H1 (cell line): ENCODE data around the gene C2orf81. TPM values are rescaled to one million over a fixed set of nuclear protein-coding genes. Genes with fewer than 3 reads are reported as not detected.
"Not testable (repeated sequence)": the region's sequence is repeated elsewhere in the genome, so short reads cannot be mapped to it uniquely, and the experiment has no call there.

Source experiments
- CTCF ChIA-PET: fragments of 300-600 bp; sonication (Branson Sonifier 250); formaldehyde crosslinking; loops from one replicate; lab custom pipeline; 2021; ENCODE audit not compliant: partially characterized antibody; lab: Charles Lee
- POLR2A ChIA-PET: fragments of 300-600 bp; sonication (Branson Sonifier 250); formaldehyde crosslinking; loops from one replicate; lab custom pipeline; 2021; ENCODE audit warnings: inconsistent platforms; ENCODE audit not compliant: partially characterized antibody; lab: Charles Lee
- DNase-seq, 2 experiments: peaks; one replicate each; pipeline versions ENCODE4 v3.0.0 to v3.0.0-alpha.2; 2010 to 2022; ENCODE audit warnings: low spot score in 2 of 2, low read depth in 1 of 2, mixed read lengths in 1 of 2
- FAIRE-seq: peaks from 2 replicates; lab custom pipeline; 2011; peaks lifted over from hg19 to GRCh38; lab: Jason Lieb, UNC
- H2AFZ ChIP-seq: 2 replicates; pipeline ENCODE4 v1.8.1; 2012; ENCODE audit warnings: low read length, inconsistent platforms
- H2AK5ac ChIP-seq: 2 replicates; pipeline ENCODE4 v1.6.1; 2013; ENCODE audit warnings: low read depth, low read length
- H2BK120ac ChIP-seq: replicated peaks from 2 replicates; pipeline ENCODE3; 2013; ENCODE audit warnings: low read depth, low read length, inconsistent platforms
- H2BK12ac ChIP-seq: 2 replicates; pipeline ENCODE4 v1.6.1; 2013; ENCODE audit warnings: low read depth, low read length
- H2BK15ac ChIP-seq: 2 replicates; pipeline ENCODE4 v1.6.1; 2013; ENCODE audit warnings: low read length
- H2BK20ac ChIP-seq: 2 replicates; pipeline ENCODE4 v1.6.1; 2013; ENCODE audit warnings: low read length
- H2BK5ac ChIP-seq: 2 replicates; pipeline ENCODE4 v1.6.1; 2013; ENCODE audit warnings: low read depth, low read length
- H3K14ac ChIP-seq: 2 replicates; pipeline ENCODE4 v1.6.1; 2013; ENCODE audit warnings: inconsistent platforms; ENCODE audit not compliant: insufficient read length
- H3K18ac ChIP-seq: 2 replicates; pipeline ENCODE4 v1.6.1; 2013; ENCODE audit warnings: low read length; ENCODE audit errors: extremely low read depth
- H3K23ac ChIP-seq: 2 replicates; pipeline ENCODE4 v1.6.1; 2013; ENCODE audit warnings: inconsistent platforms; ENCODE audit not compliant: insufficient read length
- H3K23me2 ChIP-seq: 2 replicates; pipeline ENCODE4 v1.6.1; 2013; ENCODE audit warnings: low read depth, low read length
- H3K27ac ChIP-seq: 2 replicates; pipeline ENCODE4 v1.6.1; 2011; ENCODE audit warnings: low read depth, low read length, inconsistent platforms
- H3K27me3 ChIP-seq, 4 experiments: replicated peaks in 1 of 4; 1 replicate in 1 of 4; 2 replicates in 3 of 4; pipeline versions ENCODE4 v1.6.1 to v1.8.1; 2011 to 2013; ENCODE audit warnings: low read length in 3 of 4, mild to moderate bottlenecking in 3 of 4, inconsistent platforms in 2 of 4, mixed read lengths in 2 of 4, moderate library complexity in 1 of 4; ENCODE audit not compliant: control insufficient read depth in 3 of 4, insufficient read depth in 3 of 4; ENCODE audit errors: extremely low read depth in 1 of 4
- H3K36me3 ChIP-seq, 4 experiments: 2 replicates each; pipeline versions ENCODE4 v1.6.1 to v1.8.1; 2011 to 2013; ENCODE audit warnings: mild to moderate bottlenecking in 4 of 4, low read length in 3 of 4, moderate library complexity in 2 of 4, control low read depth in 1 of 4, inconsistent platforms in 1 of 4; ENCODE audit not compliant: insufficient read depth in 4 of 4, control insufficient read depth in 2 of 4
- H3K4ac ChIP-seq: replicated peaks from 2 replicates; pipeline ENCODE3; 2013; ENCODE audit warnings: low read length, low read depth, mixed read lengths, inconsistent platforms; ENCODE audit not compliant: insufficient read length
- H3K4me1 ChIP-seq, 4 experiments: replicated peaks in 1 of 4; 1 replicate in 1 of 4; 2 replicates in 3 of 4; pipeline versions ENCODE4 v1.6.1 to v1.8.1; 2011 to 2013; ENCODE audit warnings: low read length in 3 of 4, inconsistent platforms in 2 of 4, mixed read lengths in 1 of 4; ENCODE audit not compliant: insufficient read depth in 4 of 4, control insufficient read depth in 3 of 4
- H3K4me2 ChIP-seq, 2 experiments: 2 replicates each; pipeline versions ENCODE4 v1.6.1 to v1.8.1; 2011 to 2013; ENCODE audit warnings: low read depth in 2 of 2, low read length in 2 of 2, control low read depth in 1 of 2, inconsistent platforms in 1 of 2, mild to moderate bottlenecking in 1 of 2; ENCODE audit not compliant: insufficient read depth in 1 of 2
- H3K4me3 ChIP-seq, 4 experiments: fragments of 200-600, 300-600 bp in 1 of 4; sonication (generic), shearing (Covaris generic), sonication (Bioruptor Twin) in 1 of 4; 2 replicates each; pipeline versions ENCODE4 v1.5.1 to v1.8.1; 2011 to 2016; ENCODE audit warnings: low read length in 4 of 4, low read depth in 3 of 4, control low read depth in 2 of 4, inconsistent platforms in 2 of 4, mild to moderate bottlenecking in 2 of 4, mixed read lengths in 1 of 4, moderate library complexity in 1 of 4; ENCODE audit not compliant: insufficient read depth in 2 of 4; ENCODE audit errors: extremely low read depth in 1 of 4
- H3K56ac ChIP-seq: replicated peaks from 2 replicates; pipeline ENCODE3; 2013; ENCODE audit warnings: low read depth, mild to moderate bottlenecking, mixed read lengths, low read length, inconsistent platforms; ENCODE audit not compliant: insufficient read length
- H3K79me1 ChIP-seq: 2 replicates; pipeline ENCODE4 v1.6.1; 2013; ENCODE audit warnings: low read depth, low read length, control low read depth
- H3K79me2 ChIP-seq, 2 experiments: 2 replicates each; pipeline versions ENCODE4 v1.6.1 to v1.8.1; 2012 to 2013; ENCODE audit warnings: low read length in 2 of 2, mild to moderate bottlenecking in 2 of 2, inconsistent platforms in 1 of 2; ENCODE audit not compliant: insufficient read depth in 2 of 2, control insufficient read depth in 1 of 2
- H3K9ac ChIP-seq, 4 experiments: replicated peaks in 1 of 4; 1 replicate in 1 of 4; 2 replicates in 3 of 4; pipeline versions ENCODE4 v1.6.1 to v1.8.1; 2011 to 2013; ENCODE audit warnings: low read depth in 3 of 4, low read length in 3 of 4, control low read depth in 2 of 4, mild to moderate bottlenecking in 2 of 4, moderate library complexity in 2 of 4, inconsistent platforms in 1 of 4; ENCODE audit errors: extremely low read depth in 1 of 4
- H3K9me3 ChIP-seq, 2 experiments: 2 replicates each; pipeline versions ENCODE4 v1.6.1 to v1.8.1; 2012 to 2013; ENCODE audit warnings: mild to moderate bottlenecking in 2 of 2, moderate library complexity in 2 of 2, control low read depth in 1 of 2, inconsistent platforms in 1 of 2, low read depth in 1 of 2, low read length in 1 of 2, mixed read lengths in 1 of 2; ENCODE audit not compliant: insufficient read depth in 2 of 2
- H4K20me1 ChIP-seq, 2 experiments: replicated peaks in 1 of 2; 2 replicates each; pipeline versions ENCODE3 to v1.8.1; 2011 to 2013; ENCODE audit warnings: inconsistent platforms in 2 of 2, low read length in 2 of 2, mild to moderate bottlenecking in 1 of 2; ENCODE audit not compliant: insufficient read depth in 2 of 2, control insufficient read depth in 1 of 2
- H4K5ac ChIP-seq: 2 replicates; pipeline ENCODE4 v1.6.1; 2013; ENCODE audit warnings: low read length, low read depth, mixed read lengths, inconsistent platforms; ENCODE audit not compliant: insufficient read length
- H4K8ac ChIP-seq: 2 replicates; pipeline ENCODE4 v1.8.0; 2013; ENCODE audit warnings: mild to moderate bottlenecking, moderate library complexity, low read length, inconsistent platforms; ENCODE audit not compliant: insufficient read depth; ENCODE audit errors: extremely low read depth
- H4K91ac ChIP-seq: replicated peaks from 2 replicates; pipeline ENCODE3; 2013; ENCODE audit warnings: low read length, mixed read lengths, inconsistent platforms; ENCODE audit not compliant: insufficient read length
- CREB1 ChIP-seq: IDR thresholded peaks from 2 replicates; pipeline ENCODE4 v1.6.1; 2012; ENCODE audit warnings: inconsistent platforms
- EZH2 ChIP-seq: fragments of 200-600 bp; sonication (generic); IDR thresholded peaks from 2 replicates; pipeline ENCODE4 v1.7.1; 2012; ENCODE audit warnings: low read depth, mild to moderate bottlenecking, moderate library complexity, low read length, inconsistent platforms; ENCODE audit not compliant: severe bottlenecking
- JUN ChIP-seq: IDR thresholded peaks from 2 replicates; pipeline ENCODE4 v1.6.1; 2011; ENCODE audit warnings: low read depth, mild to moderate bottlenecking, improper control_type of control experiment, low read length
- SIRT6 ChIP-seq: IDR thresholded peaks from one replicate; pipeline ENCODE4 v1.7.1; 2012; ENCODE audit warnings: low read length, inconsistent platforms
- SRF ChIP-seq: IDR thresholded peaks from 2 replicates; pipeline ENCODE4 v1.6.1; 2011; ENCODE audit warnings: mild to moderate bottlenecking, low read depth, low read length, moderate library complexity
- SUZ12 ChIP-seq: fragments of 200-600 bp; sonication (generic); IDR thresholded peaks from 2 replicates; pipeline ENCODE4 v1.6.1; 2012; ENCODE audit warnings: mild to moderate bottlenecking, inconsistent platforms, low read length, moderate library complexity, mixed read lengths
- ZNF274 ChIP-seq: IDR thresholded peaks from 2 replicates; pipeline ENCODE4 v1.7.0; 2012; ENCODE audit warnings: low read length, borderline replicate concordance; ENCODE audit errors: extremely low read depth
- WGBS, 2 experiments: shearing (Covaris generic) in 1 of 2; methylation state at CpG; one replicate each; pipeline versions ENCODE4 v1.1.6 to v1.1.7; 2013 to 2015; ENCODE audit warnings: low lambda C conversion rate in 2 of 2, mixed read lengths in 2 of 2, inconsistent platforms in 1 of 2, low coverage in 1 of 2, missing lambda C conversion rate in 1 of 2; ENCODE audit not compliant: insufficient replicate concordance in 2 of 2, insufficient coverage in 1 of 2, insufficient read length in 1 of 2; ENCODE audit errors: extremely low coverage in 1 of 2, missing lambda C conversion rate in 1 of 2; 5-methylcytosine and 5-hydroxymethylcytosine counted together
- polyA plus RNA-seq, 7 experiments: library from polyadenylated mRNA; depleted of rRNA in 3 of 7; stranded (reverse) in 5 of 7; unstranded in 2 of 7; fragments of >200 nt in 5 of 7; fragments of 200-250 nt in 2 of 7; gene quantifications; 1 replicate in 5 of 7; 2 replicates in 1 of 7; 4 replicates in 1 of 7; pipeline versions ENCODE4 v1.2.1 to v1.2.3, GENCODE V29; 2011 to 2013; ENCODE audit warnings: missing spikeins in 2 of 7, mixed read lengths in 2 of 7
- total RNA-seq: library from RNA; stranded (reverse); fragmentation: NEBNext Ultra II Directional; extraction: Animal tissue kit (Norgen Biotek cat#: 25700); gene quantifications from 2 replicates; pipeline ENCODE4 v1.2.1, GENCODE V29; 2021

Gene C2orf81
- total and polyA plus RNA-seq, 2 of the 8 experiments (the other 6 are each of a cell fraction or from before 2014, with no cell fraction given) = 1.6 to 3.3 TPM

- TF ChIP-seq JUN (no peak), SRF (no peak), SIRT6 (no peak), SUZ12 (no peak), ZNF274 (no peak), CREB1 (no peak), EZH2 (no peak)
Observed at GRCh38 chr2:74444498-74445318, 23.3 kb upstream of the C2orf81 start (continued).

- Histone ChIP-seq H3K27ac (peak overlapping the region; percentile 87; the same call in 1 of the 2 replicates), H3K9ac (peak overlapping the region in 1 of 4 experiments; percentile 77; a peak in 3 of 7 replicates)
- not testable (repeated sequence) for H3K18ac ChIP-seq
Observed at GRCh38 chr2:74442483-74443297, 21.3 kb upstream of the C2orf81 start.

More at GRCh38 chr2:74442483-74443297, 21.3 kb upstream of the C2orf81 start:
- H3K23me2 ChIP-seq, H3K23ac ChIP-seq, H3K36me3 ChIP-seq, H4K91ac ChIP-seq, H4K20me1 ChIP-seq, H4K5ac ChIP-seq, H4K8ac ChIP-seq, H3K79me1 ChIP-seq, H3K9me3 ChIP-seq, DNase-seq, H3K4ac ChIP-seq, H3K27me3 ChIP-seq, H3K56ac ChIP-seq, H2BK20ac ChIP-seq, H3K14ac ChIP-seq, H2AK5ac ChIP-seq, FAIRE-seq, H2BK120ac ChIP-seq: not testable (repeated sequence)
- peak overlapping the region; percentile 81; the same call in 1 of the 2 replicates for H2BK5ac ChIP-seq
- WGBS, 2 experiments = 78% methylated on average over 16 of the region's 16 CpGs; no CpG with 5 or more reads in 1 of the 2 experiments
- peak overlapping the region; percentile 68 to 92 for H3K4me2 ChIP-seq
- ChIA-PET POLR2A (interaction anchor here (0.5 to 3.3 kb wide), 14 partner anchors 9 to 281 kb away, joined by 3 to 16 read pairs (median 4); partner anchors contain the start of genes C2orf81, INO80B, WBP1 and WDR54), CTCF (interaction anchor here (0.8 to 3.1 kb wide), 7 partner anchors 8 to 42 kb away, joined by 3 to 9 read pairs (median 4); no protein-coding TSS in a partner anchor)
- H2BK15ac ChIP-seq = peak overlapping the region; percentile 92; the same call in 1 of the 2 replicates
- H3K4me3 ChIP-seq = peak overlapping the region; percentile 69 to 90 (median 80)
- H2AFZ ChIP-seq = peak overlapping the region; percentile 79
- H3K4me1 ChIP-seq = peaks cover 4 to 13% (median 12%) of the 10 kb centered on the region in 4 experiments; a peak in 6 of 7 replicates
- peaks cover 4 to 26% of the 10 kb centered on the region in 2 experiments; a peak in 2 of 4 replicates for H3K79me2 ChIP-seq
- peak overlapping the region; percentile 39; the same call in 1 of the 2 replicates for H2BK12ac ChIP-seq
